Measurements from ENCODE around the gene TMEM260. TPM values are rescaled to one million over a fixed set of nuclear protein-coding genes. Genes with fewer than 3 reads are reported as not detected.
A peak's percentile ranks its signal among the peaks of the same experiment; 100 is the strongest.

The TMEM260 gene
- total and polyA plus RNA-seq, 12 donors: 2.5 to 10.1 (median 5.2) TPM

GRCh38 chr14:56555921-56556570, 23.6 kb upstream of the TMEM260 start:
- intact Hi-C loops (cut with DNase I): no loop called here
- no peaks in the 10 kb centered on the region for H3K9me3 ChIP-seq
- TF ChIP-seq CTCF (IDR thresholded peaks at IDR 0.05): peak in 7 of 9 donors; percentile 18 to 53 (median 41)
- no peaks in the 10 kb centered on the region for H3K36me3 ChIP-seq
- no peaks in the 10 kb centered on the region for H3K4me1 ChIP-seq
- H3K27me3 ChIP-seq: peaks cover 0 to 67% (median 41%) of the 10 kb centered on the region in 7 donors
- H3K27ac ChIP-seq: no peak overlapping the region
- ATAC-seq (no peak), DNase-seq (no peak)
- H3K4me3 ChIP-seq: no peak overlapping the region
- WGBS, 2 donors: 48 to 67% methylated on average over 5 of the region's 5 CpGs

GRCh38 chr14:56559182-56559581, 20.4 kb upstream of the TMEM260 start:
- H3K27ac ChIP-seq: no peak overlapping the region
- no peak overlapping the region for H3K4me3 ChIP-seq
- DNase-seq (no peak), ATAC-seq (no peak)
- WGBS, 2 donors: 88 to 93% methylated on average over 4 of the region's 4 CpGs
- H3K4me1 ChIP-seq: no peaks in the 10 kb centered on the region
- peaks cover 0 to 8% (median 0%) of the 10 kb centered on the region in 11 donors for H3K9me3 ChIP-seq
- no peaks in the 10 kb centered on the region for H3K36me3 ChIP-seq
- intact Hi-C loops (cut with DNase I): no loop called here
- peaks cover 0 to 45% (median 23%) of the 10 kb centered on the region in 7 donors for H3K27me3 ChIP-seq
- TF ChIP-seq CTCF (IDR thresholded peaks at IDR 0.05): no peak

- no peaks in the 10 kb centered on the region for H3K4me1 ChIP-seq
- H3K9me3 ChIP-seq: peaks cover 0 to 8% (median 0%) of the 10 kb centered on the region in 11 donors
- H3K27ac ChIP-seq: no peak overlapping the region
- peaks cover 0 to 28% (median 13%) of the 10 kb centered on the region in 7 donors for H3K27me3 ChIP-seq
- TF ChIP-seq CTCF (IDR thresholded peaks at IDR 0.05): no peak
- intact Hi-C loops (cut with DNase I): no loop called here
- ATAC-seq (no peak), DNase-seq (no peak)
- H3K36me3 ChIP-seq: no peaks in the 10 kb centered on the region
- H3K4me3 ChIP-seq: no peak overlapping the region
- WGBS, 2 donors: 39 to 96% methylated on average over 2 of the region's 2 CpGs
These were observed 18.0 kb upstream of the TMEM260 start for GRCh38 chr14:56561606-56562005.

- no peaks in the 10 kb centered on the region for H3K4me1 ChIP-seq
These were observed 16.7 kb upstream of the TMEM260 start for GRCh38 chr14:56562883-56563282.

More at GRCh38 chr14:56562883-56563282, 16.7 kb upstream of the TMEM260 start:
- no peak for TF ChIP-seq CTCF (IDR thresholded peaks at IDR 0.05)
- H3K27me3 ChIP-seq: peaks cover 0 to 24% (median 10%) of the 10 kb centered on the region in 7 donors
- intact Hi-C loops (cut with DNase I): no loop called here
- H3K4me3 ChIP-seq: no peak overlapping the region
- DNase-seq (no peak), ATAC-seq (no peak)
- no peaks in the 10 kb centered on the region for H3K36me3 ChIP-seq
- no peak overlapping the region for H3K27ac ChIP-seq
- peaks cover 0 to 8% (median 0%) of the 10 kb centered on the region in 11 donors for H3K9me3 ChIP-seq
- WGBS, 2 donors: 48 to 68% methylated on average over 1 of the region's 1 CpG
